ENCODE data around the gene DOCK2.
"Not testable (repeated sequence)": the region's sequence is repeated elsewhere in the genome, so short reads cannot be mapped to it uniquely, and the experiment has no call there.

DOCK2 gene

DNA sequence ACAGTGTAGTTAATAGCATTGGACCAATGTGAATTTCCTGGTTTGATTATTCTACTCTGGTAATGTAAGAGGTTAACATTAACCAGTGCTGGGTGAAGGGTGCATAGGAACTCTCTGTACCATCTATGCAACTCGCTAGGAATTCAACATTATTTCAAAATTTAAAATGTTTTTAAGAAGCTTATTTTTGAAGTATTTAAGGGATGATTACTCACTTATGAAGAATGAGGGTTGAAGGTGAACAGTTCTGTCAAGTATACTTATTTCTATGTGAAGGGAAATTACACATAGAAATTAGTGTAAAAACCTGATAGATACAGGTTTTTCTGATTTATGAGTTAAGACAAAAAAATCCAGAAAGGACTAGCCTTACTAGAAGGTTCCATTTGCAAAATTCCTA is 177.4 kb downstream of the DOCK2 start:
- DNase-seq (ENCODE audit: low read depth, low spot score): no peak

DNA sequence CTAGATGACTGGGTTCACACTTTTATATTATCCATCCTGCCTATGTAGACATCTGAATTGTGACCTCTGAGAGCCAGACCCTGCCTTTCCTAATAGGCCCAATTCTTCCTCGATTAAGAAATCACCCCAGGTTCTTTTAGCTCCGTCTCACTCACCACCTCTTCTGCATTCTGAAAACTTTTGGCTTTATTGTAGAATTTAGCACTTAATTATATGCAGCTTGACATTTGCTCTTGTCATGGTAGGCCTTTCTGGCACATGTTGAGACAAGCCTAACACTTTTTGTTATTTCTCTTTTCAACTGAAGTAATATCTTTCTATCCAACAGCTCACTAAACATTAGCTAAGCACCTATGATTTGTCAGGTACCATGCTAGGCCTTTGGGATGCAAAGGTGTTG is 180.0 kb downstream of the DOCK2 start:
- no peak for DNase-seq (ENCODE audit: low read depth, low spot score)

DNA sequence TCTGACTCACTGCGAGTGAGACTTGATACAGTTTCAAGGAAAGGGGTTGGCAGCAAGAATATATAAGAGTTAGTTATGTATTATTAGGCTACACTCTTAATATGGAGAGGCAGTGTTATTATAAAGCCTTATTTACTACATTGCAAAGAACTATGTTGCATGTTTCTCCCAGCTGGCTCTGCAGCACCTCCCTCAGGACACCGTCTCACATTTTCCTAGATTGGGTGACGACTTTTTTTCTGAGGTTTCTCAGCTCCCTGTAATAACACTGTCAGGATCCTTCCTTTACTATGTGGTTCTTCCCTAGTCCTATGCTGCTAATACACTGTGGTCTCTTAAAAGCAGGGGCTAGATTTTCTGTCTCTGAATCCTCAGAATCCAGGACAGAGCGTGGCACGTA is 189.5 kb downstream of the DOCK2 start:
- no peak for DNase-seq (ENCODE audit: low read depth, low spot score)

DNA sequence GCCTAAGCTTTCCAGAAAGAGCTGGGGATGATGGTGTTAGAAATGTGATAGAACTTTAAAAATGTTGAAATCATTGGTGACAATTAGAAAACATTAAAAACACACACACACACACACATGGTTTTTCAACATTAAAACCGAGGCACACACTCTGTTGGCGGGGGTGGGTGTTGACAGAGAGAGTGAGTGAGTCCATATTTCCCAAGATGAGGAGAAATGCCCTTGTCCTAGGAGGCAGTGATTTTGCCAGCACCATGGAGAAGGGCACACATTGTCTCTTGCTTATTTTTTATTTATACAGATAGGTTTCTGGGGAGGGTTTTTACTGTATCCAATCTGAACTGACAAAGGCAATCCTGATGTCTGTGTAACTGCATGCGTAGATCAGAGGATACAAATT is 190.7 kb downstream of the DOCK2 start:
- DNase-seq (ENCODE audit: low read depth, low spot score): no peak

DNA sequence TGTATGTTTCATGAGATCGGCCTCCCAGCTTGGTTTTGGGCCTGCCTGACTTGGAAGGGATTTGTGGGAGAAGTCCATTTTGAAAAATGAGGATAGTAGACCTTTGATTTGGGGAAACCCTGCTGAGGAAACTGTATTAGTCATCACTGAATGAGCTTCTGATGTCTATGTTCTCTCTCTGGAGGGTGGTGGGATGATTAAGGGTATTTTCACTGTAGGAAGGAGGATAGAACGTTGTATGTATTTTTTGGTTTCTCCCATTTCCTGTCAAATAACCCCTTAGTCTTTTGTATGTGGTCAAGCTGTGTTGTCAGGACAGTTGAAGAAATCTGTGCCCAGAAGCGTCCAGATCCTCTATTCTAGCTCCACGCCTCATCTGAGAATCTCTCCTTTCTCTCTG is 191.3 kb downstream of the DOCK2 start:
- DNase-seq (ENCODE audit: low read depth, low spot score): no peak

DNA sequence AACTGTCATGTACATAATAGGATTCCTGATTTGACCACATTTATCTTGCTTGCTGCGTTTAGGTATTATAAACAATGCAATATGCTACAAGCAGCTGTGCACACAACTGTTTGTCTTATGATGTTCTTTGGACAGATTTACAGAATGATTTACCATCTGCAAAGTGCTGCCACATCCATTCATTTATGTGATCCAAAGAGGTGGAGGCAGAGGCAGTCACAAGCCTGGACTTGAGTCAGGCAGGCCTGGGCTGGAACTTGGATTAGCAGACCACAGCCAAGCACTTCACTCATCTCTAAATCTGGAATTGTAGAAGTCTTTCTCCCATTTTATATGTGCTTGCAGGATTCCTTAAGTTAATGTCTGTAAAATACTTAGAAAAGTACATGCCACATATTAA is 194.3 kb downstream of the DOCK2 start:
- DNase-seq (ENCODE audit: low read depth, low spot score): no peak

DNA sequence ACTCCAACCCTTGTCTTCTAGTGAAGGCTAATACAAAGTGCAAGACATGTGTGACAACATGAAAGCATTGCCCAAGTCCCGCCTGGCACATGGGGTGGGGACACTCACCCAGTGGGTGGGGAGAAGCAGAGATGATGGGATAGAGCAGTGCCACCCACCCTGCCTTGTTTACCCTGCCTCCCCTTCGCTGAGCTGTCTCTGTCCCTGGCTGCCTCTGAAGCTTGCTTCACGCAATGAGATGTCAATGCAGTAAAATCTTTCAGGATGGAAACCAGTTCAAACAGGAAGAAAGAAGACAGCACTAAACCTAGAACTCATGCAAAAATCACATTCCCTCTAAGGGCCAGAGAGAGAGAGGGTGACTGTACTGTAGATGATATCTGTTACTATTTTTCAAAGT is 195.2 kb downstream of the DOCK2 start:
- DNase-seq (ENCODE audit: low read depth, low spot score): no peak

DNA sequence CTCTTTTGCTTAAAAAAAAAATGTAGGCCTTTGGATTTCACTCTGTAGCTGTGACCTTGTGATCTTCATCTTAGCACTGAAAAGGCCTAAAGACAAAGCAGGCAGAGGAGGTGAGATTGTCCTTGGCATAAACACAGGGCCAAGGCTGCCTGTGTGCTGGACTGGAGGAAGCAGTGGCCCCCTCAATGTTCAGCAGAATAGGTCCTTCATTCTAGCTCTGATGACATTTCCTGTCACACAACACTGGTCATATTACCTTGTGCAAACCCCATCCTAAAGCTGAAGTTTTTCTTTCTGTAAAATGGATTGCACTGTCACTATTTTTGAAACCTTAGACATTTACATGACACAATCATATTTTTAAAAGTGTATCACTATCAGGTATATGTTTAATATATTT is 195.8 kb downstream of the DOCK2 start:
- no peak for DNase-seq (ENCODE audit: low read depth, low spot score)

DNA sequence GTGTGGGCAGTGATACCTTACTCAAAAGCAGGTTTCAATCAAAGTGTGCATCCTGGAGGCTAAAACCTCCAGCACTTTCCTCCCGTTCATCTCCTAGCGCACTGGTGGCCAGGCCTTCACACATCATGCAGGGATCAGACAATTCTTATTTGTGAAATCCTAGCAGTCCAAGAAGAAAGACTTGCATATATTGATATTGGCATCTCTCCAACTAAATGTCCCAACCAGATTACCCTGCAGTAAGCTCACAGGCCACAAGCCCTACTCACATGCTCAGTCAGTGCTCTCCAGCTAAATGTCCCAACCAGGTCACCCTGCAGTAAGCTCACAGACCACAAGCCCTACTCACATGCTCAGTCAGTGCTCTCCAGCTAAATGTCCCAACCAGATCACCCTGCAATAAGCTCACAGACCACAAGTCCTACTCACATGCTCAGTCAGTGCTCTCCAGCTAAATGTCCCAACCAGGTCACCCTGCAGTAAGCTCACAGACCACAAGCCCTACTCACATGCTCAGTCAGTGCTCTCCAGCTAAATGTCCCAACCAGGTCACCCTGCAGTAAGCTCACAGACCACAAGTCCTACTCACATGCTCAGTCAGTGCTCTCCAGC is 196.7 kb downstream of the DOCK2 start:
- DNase-seq (ENCODE audit: low read depth, low spot score): peak; percentile 67

DNA sequence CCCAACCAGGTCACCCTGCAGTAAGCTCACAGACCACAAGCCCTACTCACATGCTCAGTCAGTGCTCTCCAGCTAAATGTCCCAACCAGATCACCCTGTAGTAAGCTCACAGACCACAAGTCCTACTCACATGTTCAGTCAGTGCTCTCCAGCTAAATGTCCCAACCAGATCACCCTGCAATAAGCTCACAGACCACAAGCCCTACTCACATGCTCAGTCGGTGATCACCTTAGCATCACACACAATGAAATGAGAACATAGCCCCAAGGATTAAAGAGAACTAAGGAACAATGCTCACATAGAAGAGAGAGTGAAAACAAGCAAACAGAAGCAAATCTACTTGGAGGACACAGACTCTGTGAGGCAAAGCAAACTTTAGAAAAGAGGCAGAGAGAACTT is 197.5 kb downstream of the DOCK2 start:
- not testable (repeated sequence) for DNase-seq (ENCODE audit: low read depth, low spot score)

DNA sequence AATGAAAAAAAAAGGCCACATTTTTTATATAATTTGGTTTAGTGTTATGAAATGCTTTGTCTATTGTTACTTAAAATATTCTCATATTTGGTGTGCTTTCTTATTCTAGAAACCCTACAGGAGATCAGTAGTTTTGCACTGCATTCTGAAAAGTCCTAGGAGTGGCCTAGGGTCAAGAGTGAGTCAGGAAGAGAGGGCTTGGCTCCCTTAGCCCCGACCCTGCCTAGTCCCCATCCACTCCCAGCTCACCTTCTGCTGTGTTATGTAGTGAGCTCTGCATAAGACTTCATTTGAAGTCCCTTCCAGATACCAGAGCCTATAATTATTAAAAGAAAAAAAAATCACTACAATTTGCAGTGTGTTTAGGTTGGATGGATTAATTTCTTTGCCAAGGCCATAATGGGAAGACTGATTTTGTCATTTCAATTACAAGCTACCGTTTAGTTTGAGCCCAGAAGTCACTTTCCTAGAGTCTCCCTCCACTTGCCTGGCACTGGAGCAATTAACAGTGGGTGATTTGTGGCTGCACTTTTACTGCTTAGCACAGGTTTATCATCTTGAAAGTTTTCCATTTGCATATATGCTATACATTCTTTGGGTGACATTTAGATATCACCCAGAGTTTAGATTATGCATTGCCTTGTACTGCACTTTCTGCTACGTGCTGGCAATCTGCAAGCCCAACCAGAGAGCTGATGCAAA is 199.9 kb downstream of the DOCK2 start:
- DNase-seq (ENCODE audit: low read depth, low spot score): no peak

DNA sequence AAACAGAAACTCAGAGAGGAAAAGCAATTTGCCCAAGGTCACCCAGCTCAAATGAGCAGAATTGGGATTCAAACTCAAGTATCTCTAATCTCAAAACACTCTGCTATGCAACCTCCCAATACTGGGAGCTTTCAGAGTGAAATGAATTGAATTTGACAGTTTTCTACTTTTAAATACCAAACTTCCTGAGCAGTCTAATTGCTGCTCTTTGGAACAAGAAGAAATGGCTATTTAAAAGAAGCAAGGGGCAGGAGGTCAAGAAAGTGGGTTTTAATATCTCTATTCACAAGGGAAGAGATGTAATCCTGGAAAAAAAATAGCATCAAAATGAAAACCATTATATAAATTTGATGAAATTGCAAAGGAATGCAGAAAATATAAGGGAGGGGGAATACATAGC is 200.6 kb downstream of the DOCK2 start:
- no peak for DNase-seq (ENCODE audit: low read depth, low spot score)

DNA sequence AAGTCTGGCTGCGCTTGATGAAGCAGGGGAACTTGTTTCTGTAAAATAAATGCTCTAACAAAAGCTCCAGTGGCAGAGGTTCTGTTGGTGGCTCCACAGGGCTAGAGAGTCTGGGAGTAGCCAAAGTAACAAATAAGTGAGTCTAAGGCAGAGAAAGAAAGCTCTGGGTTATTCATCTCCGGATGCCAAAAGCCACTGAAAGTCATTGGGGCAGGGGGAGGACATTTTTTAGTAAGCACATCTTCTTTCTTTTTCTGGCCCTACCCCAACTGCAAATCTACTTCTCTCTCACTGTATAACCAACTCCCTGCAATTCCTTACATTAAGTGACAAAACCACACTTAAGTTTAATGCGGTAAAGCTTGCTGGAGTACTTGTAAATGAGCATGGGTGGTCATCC is 201.6 kb downstream of the DOCK2 start:
- DNase-seq (ENCODE audit: low read depth, low spot score): no peak

DNA sequence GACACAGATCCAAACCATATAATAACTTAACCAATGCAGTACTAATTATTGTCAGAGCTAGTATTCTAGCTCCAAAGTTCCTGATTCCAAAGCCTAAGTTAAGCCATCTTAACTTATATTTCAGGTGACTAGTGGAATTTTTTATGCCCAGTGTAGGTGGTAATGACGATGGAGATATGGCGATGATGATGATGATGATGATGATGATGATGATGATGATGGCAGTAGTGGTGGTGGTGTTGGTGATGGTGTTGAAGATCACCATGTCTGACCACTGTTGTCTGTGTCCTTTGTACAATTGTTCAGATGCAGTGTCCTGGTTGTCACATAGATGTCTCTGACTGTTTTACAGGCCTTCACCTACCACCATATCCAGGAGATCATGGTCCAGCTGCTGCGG is 203.3 kb downstream of the DOCK2 start:
- no peak for DNase-seq (ENCODE audit: low read depth, low spot score)

DNA sequence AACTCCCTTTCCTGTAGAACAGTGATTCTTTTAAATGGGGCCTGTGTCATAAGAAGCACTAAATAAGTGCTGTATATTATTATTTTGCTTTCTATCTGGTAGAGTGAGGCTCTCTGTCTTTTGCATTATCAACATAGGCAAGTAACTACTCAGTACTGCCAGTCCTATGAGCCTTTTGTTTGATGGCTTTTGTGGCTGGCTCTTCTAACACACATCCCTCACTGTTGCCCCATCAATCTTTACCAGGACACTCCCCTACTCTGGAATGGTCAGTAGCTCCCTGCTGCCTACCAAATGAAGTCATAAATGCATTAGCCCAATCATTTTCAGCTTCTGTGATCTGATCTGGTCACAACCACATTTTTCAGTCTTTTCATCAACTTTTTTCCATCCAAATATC is 205.6 kb downstream of the DOCK2 start:
- DNase-seq (ENCODE audit: low read depth, low spot score): no peak

DNA sequence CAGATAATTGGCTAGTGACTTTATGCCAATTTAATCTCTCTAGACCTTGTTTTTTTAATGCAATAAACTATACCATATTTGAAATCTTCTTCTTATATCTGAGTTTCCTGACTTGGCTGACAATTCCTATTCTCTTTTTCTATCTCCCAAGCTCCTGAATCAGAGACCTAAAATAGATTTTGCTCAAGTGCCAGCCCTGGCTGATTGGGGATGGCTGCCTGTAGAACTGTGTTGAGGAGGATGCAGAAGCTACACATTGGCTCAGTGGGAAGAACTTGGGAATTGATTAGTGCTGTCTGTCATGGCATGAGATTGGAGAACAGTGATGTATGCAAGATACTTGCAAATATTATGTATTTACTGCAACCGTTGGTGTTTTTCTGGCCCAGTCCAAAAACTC is 210.4 kb downstream of the DOCK2 start:
- DNase-seq (ENCODE audit: low read depth, low spot score): no peak

DNA sequence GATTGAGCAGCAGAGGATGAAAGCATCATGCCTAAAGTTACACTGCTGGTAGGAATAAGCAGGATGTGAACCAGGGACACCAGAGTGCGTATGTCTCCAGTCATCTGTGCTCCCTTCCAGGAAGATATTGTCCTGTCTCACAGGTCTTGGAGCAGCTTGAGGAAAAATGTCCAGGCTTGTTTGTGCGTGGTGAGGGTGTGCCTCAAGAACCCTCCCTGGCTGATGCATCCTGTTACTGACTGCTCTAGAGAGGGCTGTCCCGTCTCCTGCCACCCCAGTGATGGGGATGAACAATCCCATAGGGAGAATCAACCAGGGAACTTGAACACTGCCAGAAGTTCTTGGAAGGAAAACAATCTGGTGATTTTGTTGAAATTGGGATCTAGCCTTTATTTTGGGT is 211.2 kb downstream of the DOCK2 start:
- no peak for DNase-seq (ENCODE audit: low read depth, low spot score)

DNA sequence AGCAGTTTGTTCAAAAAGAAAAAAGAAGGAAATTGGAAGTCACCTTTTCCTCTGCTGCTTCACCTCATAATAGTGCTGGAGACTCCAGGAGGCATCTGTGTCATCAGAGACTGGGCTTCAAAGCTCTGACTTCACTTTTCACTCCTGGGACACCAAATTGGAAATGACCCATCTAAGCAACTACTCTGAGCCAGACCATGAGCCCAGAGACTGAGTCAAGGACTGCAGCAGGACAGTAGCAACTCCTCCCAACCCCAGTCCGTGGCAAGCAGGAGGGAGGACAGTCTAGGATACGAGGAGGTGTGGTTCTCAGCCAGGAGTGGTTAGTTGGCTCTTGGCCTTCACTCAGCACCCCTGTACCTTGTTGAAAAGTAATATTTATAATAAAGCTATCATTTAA is 211.7 kb downstream of the DOCK2 start:
- DNase-seq (ENCODE audit: low read depth, low spot score): no peak

DNA sequence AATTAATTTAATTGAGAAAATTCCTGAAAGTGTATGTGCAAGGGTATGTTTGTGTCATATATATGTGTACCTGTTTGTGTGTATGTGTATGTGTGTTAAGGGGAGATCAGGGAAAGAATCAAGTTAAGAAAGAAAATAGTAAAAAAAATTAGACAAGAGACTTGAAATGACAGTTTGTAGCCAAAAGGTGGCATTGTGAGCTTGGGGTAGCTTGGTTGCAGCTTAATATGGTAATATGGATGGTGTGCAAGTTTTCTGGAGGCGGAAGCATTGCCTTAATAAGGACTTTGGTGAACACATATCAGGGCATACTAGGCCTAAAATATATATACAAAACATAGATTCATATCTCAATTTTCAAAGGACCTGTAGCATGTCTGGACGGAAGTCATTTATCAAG is 213.3 kb downstream of the DOCK2 start:
- DNase-seq (ENCODE audit: low read depth, low spot score): no peak

DNA sequence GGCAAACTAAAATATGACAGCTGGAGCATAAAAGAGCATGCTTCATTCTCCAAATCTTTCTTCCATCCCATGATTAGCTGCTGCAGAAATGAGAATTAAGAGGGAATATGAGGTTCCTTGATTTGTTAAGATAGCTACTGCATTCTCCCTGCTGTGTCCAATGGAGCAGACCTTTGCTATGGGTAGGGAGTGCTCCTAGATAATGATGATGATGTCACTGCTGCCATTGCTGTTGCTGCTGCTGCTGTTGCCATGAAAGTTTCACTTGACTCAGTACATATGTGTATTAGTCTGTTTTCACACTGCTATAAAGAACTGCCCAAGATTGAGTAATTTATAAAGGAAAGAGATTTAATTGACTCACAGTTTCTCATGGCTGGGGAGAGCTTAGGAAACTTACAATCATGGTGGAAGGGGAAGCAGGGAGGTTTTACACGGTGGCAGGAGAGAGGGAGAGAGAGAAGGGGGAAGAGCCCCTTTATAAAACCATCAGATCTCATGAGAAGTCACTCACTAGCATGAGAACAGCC is 214.3 kb downstream of the DOCK2 start:
- DNase-seq (ENCODE audit: low read depth, low spot score): no peak

DNA sequence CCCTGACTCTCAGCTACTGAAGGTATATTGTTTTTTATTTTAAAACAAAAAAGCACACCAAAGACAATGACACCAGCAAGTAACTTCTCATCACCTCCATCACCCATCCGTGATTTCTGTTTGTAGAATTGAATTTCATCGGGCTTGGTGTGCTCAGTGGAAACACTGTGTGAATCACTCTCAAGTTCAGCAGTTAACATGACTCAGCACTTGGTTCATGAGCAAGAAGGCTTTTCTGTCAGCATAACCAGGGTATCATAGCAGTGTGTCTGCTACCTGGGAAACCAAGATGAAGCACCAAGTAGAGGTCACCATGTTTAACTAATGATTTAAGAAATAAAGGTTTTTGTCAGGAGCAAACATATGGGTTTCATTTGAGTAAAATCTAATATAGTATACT is 219.5 kb downstream of the DOCK2 start:
- DNase-seq (ENCODE audit: low read depth, low spot score): peak; percentile 83

DNA sequence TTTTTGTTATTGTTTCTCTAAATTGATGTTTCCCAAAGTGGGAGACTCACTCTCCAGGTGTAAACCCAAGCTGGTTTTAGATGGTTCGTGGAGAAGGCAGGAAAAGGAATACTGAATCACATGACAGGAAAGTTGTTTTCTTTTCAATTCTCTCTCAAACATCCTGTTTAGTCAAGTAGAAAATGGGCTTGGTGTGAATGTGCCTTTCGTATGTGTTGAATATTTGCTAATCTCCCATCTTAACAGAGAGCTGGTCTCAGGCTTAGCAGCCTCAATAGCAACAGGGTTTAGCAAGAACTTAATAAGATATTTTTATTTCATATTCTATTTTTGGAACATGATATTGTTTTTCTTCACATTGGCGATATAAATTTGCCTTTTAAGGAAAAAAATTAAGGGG is 223.5 kb downstream of the DOCK2 start:
- DNase-seq (ENCODE audit: low read depth, low spot score): no peak

DNA sequence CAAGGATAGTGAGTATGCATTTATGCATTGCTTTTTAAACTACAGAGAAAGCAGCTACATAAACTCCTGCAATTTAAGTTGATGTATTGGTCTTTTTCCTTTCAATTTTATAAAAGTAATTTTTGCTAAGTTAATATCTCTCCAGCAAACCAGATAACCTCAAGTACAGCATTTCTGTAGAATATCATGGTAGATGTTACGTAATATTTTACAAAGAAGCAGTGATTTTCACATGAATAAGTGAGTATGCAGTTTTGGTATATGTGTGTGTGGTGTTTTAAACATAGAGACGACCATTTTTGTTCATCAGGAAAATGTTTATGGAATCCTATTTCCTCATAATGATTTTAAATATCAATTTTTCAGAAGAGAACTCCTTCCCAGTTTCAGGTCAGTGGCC is 224.4 kb downstream of the DOCK2 start:
- DNase-seq (ENCODE audit: low read depth, low spot score): no peak

DNA sequence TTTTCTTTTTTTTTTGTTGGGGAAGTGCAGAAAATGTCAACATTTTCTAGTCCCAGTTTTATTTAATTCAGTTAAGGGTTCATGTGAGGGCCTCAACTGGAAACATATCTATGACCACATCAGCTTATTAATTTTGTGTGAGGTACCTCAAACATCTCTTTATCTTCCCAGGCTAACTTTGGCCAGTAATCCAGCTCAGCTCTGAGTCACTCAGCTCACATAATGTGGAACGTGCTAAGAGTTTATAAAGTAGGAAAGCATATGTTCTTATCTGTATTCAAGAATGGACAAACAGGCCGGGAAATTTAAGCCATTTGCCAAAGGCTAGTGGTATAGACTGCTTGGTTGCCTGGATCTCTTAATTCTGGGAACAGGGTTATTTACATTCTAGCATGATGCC is 224.9 kb downstream of the DOCK2 start:
- DNase-seq (ENCODE audit: low read depth, low spot score): peak; percentile 80

Measured in astrocyte of the hippocampus (primary cell).